GM19324 (cell line): ENCODE measurements around the gene DDX60.
"Not testable (repeated sequence)": the region's sequence is repeated elsewhere in the genome, so short reads cannot be mapped to it uniquely, and the experiment has no call there.

Experiments used
- ATAC-seq: cut with Tn5 transposase; IDR thresholded peaks from one replicate; pipeline ENCODE4 v1.9.1; 2021; ENCODE audit warnings: mild to moderate bottlenecking, moderate library complexity; ENCODE audit not compliant: unreplicated experiment, low FRiP score

Gene DDX60, protein sequence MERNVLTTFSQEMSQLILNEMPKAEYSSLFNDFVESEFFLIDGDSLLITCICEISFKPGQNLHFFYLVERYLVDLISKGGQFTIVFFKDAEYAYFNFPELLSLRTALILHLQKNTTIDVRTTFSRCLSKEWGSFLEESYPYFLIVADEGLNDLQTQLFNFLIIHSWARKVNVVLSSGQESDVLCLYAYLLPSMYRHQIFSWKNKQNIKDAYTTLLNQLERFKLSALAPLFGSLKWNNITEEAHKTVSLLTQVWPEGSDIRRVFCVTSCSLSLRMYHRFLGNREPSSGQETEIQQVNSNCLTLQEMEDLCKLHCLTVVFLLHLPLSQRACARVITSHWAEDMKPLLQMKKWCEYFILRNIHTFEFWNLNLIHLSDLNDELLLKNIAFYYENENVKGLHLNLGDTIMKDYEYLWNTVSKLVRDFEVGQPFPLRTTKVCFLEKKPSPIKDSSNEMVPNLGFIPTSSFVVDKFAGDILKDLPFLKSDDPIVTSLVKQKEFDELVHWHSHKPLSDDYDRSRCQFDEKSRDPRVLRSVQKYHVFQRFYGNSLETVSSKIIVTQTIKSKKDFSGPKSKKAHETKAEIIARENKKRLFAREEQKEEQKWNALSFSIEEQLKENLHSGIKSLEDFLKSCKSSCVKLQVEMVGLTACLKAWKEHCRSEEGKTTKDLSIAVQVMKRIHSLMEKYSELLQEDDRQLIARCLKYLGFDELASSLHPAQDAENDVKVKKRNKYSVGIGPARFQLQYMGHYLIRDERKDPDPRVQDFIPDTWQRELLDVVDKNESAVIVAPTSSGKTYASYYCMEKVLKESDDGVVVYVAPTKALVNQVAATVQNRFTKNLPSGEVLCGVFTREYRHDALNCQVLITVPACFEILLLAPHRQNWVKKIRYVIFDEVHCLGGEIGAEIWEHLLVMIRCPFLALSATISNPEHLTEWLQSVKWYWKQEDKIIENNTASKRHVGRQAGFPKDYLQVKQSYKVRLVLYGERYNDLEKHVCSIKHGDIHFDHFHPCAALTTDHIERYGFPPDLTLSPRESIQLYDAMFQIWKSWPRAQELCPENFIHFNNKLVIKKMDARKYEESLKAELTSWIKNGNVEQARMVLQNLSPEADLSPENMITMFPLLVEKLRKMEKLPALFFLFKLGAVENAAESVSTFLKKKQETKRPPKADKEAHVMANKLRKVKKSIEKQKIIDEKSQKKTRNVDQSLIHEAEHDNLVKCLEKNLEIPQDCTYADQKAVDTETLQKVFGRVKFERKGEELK (N-terminal part only)

DNA sequence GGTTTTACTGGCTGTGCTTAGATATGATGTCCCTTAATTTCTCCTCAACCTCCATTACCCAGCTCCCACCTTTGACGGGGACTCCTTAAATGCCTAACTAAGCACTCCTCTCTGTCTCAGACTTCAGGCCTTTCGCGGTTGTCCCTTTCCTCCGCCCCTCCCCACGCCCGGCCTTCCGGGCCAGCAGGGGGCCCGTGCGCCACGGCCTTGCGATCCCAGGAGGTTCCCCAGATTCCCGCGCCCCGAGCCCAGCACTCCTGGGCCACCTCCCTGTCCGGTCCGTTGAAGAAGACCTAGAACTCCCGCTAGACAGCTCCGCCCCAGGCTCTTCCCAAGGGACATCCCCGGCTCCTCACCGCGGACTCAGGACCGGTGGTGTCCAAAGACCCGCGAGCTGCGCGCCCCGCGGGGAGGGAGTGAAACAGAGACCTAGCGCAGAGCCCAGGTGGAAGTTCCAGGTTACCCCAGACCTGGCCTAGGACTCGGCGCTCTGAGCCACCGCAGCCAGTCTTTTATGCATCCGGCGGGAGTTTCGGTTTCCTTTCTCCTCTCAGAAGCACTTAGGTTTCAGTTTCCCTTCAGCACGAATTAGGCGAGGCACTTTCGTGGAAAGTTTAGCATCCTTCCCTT is at the start of gene DDX60:
DDX60 (minus strand) TSS at position 487 of the 630 bp plus-strand sequence. CDS start 7,493 bp downstream, outside the sequence.
- peak; percentile 98 for ATAC-seq

DNA sequence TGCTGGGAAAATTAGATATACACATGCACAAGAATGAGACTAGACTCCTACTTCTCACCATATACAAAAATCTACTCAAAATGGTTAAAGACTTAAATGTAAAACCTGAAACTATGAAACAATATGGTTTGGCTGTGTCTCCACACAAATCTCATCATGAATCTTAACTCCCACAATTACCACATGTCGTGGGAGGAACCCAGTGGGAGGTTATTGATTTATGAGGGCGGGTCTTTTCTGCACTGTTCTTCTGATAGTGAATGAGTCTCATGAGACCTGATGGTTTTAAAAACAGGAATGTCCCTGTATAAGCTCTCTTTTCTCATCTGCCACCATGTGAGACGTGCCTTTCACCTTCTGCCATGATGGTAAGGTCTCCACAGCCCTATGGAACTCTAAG is 48.5 kb upstream of the DDX60 start:
- no peak for ATAC-seq

DNA sequence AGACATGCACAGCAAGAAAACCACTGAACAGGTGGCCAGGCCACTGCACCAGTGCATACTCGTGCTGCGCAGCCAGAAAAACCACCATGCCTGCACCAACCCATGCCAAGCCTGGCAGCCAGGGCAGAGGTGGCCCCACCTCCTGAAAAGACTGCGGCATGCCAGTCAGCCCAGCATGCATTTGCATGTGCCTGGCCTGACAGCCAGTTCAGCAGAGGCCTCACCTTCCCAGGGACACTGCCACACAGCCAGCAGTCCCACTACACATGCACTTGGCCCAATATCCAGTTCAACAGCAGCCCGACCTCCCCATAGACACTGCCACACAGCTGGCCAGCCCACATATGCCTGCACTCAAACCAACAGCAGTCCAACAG is 43.5 kb upstream of the DDX60 start:
- peak; percentile 30 for ATAC-seq

DNA sequence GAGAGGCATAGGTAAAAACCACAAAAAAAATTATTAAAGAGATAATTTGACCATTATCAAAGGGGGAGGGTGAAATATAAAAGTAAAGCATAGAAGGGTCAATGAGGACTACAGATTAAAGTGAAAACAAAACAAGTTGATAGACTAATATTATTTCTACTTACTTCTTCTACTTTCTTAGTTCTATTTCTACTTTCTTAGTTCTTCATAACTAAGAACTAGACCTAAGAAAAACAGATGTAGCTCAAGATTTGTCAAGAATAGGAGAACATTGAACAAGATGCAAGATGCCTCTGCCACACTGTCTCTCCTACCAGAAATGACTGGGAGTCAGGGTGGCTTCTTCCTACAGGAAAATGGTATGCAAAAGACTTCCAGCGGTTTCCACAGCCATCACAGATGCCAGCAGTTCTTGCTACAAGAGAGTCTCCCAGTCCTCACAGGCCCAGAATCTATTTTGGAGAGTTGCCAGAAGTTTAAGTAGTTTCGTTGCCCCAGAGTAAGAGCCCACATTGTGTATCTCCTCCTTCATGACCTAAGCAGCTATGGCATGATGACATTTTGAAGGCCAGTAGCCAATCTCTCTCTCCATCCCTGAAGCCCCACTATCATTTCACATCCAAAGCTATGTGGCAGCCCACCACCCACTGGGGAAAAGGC is 42.9 kb upstream of the DDX60 start:
- ATAC-seq, result peak; percentile 69

DNA sequence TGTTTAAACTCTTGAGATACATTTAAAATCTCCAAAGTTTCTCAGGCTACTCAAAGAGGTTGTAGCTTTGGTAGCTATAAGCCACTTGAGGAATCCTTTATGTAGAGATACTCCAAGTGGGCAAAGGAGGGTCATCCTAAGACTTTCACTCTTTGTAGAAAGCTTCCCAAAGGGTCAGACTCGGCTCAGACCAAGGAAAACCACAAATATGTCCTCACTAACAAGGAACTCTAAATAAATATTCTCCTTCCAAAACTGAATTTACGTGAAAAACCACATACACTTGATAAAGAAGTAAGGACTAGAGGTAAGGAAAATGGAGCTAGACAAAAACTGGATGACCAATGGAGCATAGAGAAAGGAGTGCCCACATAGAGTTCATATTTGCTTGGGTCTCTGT is 41.7 kb upstream of the DDX60 start:
- ATAC-seq, result no peak

DNA sequence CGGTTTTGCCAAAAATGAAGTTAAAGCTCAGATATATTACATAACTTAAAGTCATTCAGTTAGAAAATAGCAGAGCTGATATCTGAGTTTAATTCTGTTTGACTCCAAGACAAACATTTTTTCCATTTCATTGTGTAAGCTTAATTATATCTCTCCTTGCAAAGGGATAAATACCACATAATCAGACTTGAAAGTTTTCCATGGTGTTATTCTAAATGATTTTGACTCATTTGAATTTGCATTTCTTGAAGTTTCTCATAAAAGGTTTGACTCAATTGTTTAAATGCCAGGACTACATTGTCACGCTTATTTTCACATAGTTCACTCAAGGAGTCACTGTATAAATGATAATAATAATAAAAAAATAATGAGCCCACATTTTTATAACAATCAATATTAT is 39.4 kb upstream of the DDX60 start:
- no peak for ATAC-seq

DNA sequence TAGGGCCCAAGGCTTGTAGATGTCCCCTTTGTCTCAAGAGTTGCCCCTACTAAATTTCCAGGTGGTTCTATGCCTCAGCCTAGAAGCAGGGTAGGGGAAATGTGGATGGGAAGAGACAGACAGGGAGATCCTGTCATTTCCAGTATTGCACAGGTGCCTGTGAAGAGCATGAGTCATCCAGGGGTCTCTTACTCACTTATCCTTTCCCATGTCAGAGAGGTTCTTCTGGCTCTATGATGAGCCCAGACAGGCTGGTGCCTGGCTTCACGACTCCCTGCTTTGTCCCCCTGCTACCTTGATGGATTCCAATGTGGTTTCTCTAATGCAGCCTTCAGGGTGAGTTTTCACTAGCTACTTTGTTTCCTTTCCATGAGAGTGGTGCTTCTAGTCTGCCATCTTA is 35.2 kb upstream of the DDX60 start:
- ATAC-seq, result no peak

DNA sequence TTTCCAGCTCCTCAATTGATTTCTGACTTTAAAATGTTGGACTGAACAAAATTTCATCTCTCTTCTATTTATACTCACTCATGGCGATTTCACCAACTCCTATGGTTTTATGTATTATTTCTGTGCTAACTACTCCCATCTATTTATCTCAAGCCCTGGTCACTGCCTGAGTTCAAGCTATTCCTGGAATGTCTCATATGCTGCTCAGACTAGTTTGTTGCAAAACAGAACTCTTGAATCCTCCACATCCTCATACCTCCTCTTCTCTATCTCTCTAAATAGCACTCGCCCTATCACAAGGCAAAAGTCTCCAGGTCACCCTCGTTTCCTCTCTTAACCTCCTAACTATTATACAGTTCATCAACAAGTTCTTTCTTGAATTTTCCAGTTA is 19.0 kb upstream of the DDX60 start:
- no peak for ATAC-seq

DNA sequence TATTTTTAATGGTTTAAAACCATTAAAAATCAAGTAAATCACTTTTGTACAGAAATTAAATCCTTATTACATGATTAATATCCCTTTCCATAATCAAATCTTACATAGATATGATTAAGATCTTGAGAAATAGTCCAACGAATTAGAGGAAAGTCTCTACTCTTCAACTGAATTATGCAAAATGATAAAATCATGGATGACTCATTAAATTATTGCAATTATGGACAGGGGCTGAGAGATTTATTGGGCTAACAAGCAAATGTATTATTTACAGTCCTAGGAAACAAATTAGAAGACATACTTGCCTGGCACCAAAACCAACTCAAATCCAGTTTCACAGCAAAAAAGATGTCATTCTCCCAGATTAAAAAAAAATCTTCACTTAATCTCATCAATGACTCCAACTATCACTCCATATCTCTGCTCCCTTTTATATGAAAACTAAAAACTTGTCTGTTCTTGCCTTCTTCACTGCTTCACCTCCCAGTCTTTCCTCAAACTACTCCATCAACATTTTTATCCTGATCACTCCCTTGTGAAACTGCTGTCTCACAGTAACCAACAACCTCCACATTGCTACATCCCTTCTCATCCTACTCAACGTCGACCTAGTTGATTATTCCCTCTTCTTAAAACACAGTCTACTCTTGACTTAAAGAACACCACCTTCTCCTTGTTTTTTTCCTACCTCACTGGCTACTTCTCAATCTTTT is 18.4 kb upstream of the DDX60 start:
- no peak for ATAC-seq

DNA sequence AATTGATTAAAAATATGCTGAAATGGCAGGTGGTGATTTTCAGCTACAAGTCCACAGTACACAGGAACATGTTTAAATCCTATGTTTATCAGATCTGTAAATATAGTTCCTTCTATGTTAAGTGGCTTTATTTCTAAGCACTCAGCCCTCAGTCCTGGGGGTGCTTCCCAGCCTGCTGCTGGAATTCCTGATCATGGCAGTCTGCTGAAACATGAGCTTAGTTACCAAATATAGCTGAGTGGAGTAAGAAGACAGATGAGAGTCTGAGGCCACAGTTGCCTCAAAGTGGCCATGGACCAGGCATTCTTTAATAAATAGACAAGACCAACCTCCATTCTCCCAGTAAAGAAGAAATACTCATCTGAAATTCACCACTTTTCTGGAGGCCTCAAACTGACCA is 17.1 kb upstream of the DDX60 start:
- no peak for ATAC-seq

DNA sequence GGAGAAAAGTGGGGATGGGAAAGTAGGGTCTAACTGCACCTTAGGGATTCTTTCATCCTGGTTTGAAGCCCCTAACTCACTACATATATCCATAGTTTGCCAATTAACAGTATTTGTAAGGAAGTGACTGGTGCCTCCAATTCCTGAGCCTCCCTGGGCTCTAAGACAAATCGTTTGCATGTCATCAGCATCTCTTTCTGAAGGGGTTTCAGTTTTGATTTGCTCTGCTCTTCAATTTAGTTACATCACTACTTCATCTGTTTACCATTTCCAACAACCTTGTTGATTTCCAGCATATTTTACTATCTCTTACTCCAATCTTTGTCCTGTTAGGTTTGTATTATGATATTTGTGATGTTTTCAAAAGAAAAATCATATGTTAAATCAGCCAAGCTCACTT is 15.5 kb upstream of the DDX60 start:
- ATAC-seq, result no peak

DNA sequence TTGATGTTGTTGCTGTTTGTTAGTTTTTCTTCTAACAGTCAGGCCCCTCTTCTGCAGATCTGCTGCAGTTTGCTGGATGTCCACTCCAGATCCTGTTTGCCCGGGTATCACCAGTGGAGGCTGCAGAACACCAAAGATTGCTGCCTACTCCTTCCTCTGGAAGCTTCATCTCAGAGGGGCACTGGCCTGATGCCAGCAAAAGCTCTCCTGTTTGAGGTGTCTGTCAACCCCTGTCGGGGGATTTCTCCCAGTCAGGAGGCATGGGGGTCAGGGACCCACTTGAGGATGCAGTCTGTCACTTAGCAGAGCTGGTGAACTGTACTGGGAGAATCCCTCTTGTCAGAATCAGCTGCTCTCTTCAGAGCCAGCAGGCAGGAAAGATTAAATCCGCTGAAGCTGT is 12.0 kb upstream of the DDX60 start:
- not testable (repeated sequence) for ATAC-seq

DNA sequence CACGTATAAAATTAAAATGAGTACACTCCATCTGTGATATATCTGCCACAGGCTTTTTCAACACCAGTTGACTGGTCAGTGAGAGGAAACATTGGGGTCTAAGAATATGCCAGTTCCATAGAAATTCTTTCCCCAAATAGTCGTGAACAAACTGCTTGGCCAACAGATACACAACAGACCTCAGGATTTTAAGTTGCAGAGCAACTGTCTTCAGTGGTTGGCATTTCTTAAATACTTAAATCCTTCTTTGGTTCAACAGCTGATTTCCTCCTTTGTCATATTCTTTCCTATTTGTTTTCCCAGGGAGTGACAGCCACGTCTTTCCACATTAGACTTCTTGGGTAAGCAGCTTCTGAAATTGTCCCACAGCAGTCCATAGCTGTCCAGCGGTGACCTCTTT is 7.0 kb upstream of the DDX60 start:
- no peak for ATAC-seq

DNA sequence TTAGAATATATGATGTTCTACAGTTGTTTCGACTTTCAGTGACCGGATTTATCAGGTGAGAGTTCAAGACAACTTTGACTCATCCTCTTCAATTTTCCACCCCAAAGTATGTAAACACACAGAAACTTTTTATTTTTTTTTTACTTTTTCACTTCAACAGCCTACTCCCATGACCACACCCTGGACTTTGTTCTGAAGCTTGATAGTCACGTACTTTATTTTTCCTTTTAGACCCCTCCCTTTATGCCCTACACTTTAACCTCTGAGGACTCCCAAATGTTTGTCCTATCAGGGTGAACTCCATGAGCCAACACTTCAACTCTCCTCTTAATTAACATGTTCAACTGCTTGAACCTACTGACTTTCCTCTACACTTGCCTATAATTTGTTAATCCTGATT is 2.5 kb upstream of the DDX60 start:
- no peak for ATAC-seq

DNA sequence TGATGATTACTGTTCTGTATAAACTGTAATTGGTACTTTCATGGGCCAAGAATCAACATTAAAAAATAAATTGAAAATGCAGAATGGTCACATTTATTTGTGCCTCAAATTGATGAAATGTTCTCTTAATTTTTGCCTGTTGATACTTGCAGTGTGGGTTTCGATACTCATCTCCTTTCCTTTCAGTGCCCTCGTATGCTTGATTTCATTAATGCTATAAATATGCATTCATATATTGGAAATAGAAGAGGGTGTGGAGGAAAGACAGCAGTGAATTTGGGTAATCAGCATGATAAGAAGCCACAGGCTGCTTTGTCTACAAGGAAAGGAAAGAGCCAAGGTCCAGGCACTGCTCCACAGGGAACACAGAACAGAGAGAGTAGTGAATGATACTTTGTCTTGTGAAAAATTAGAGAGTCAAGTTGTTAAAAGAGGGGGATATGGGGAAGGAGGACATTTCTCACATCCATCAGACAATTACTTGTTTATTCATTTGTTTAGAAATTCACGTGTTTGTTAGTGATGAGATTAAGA is 1.0 kb upstream of the DDX60 start:
- ATAC-seq, result no peak

DNA sequence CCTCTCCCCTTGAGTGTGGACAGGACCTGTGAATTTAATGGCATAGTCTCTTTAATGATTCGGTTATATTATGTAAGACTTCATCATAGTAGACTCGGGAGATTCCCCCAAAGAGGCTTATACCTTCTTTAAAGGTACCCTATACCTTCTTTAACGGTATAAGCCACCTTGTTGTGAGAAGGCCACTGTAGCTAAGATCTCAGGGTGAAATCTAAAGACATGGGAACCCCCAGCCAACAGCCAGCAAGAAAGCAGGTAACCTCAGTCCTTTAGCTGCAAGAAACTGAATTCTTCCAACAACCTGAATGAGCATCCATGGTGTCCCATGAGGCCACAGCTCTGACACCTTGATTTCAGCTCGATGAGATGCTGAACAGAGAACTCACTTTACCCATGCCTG is 931 bp downstream of the DDX60 start:
- no peak for ATAC-seq

DNA sequence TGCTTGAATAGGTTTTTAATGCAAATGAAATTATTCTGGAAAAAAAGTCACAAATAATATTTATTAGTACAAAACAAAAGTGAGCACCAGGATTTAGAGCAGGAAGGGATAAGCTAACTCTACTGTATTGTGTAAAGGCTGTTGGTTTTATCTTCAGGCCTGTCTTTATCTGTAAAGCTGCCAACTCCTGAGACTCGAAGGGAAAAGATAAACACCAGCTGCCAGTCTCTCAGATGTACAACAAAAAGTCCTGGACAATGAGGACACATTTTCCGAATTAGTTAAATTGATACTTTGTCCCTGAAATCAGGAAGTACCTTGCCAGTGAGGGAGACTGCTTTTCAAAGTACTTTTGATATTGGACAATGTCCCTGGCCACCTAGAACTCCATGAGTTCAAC is 8.8 kb downstream of the DDX60 start:
- ATAC-seq, result no peak

DNA sequence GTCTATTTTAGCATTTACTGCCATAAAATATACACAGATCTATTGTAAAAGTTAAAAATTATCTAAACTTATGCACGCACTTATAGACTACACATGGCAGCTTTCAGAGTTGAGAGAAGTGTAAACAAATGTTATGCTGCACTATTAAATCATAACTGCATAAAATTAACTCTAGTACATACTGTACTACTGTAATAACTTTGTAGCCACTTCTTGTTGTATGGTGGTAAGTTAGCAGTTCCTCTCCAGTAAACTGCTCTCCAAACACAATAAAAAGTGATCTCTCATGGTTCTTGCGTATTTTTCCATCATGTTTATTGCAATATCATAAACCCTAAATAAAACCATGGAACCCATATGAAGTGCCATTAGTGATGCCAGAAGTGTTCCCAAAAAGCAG is 9.6 kb downstream of the DDX60 start:
- no peak for ATAC-seq

DNA sequence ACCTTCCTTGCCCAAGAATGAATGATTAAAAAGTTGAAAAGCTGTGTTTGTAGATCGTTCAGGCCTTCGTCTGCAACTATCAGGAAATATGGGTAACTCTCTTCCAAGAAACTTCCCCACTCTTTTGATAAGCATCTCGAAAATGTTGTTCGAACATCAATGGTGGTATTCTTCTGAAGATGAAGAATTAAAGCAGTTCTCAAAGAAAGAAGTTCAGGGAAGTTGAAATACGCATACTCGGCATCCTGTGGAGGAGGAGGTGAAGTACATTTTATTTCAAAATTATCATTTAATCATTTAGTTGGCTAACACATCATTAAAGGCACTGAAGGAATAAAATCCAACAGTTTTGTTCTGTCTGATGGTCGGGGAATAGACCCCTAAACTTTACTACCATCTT is 12.1 kb downstream of the DDX60 start:
- no peak for ATAC-seq
